ENCODE data around the gene TUFT1.

DNA sequence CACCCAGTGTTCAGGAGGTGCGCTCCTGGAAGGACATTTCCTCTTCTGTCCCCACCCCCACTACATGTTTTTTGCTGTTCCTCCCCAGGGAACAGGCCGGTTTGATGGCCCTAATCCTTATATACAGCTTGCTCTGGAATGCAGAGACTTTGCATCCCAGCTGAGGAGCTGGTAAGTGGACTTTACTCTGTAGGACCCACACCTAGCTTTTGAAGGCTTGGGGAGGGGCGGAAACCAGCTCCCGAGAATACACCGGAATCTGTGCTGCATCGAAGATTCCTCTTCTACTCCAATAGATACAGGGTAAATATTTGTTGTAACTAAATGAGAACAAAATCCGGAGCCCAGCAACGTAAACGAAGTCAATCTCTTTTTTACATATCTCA lies 30.1 kb upstream of the TUFT1 start:
- TF ChIP-seq POLR2A (IDR thresholded peaks at IDR 0.05) = no peak
- TF ChIP-seq POLR2AphosphoS5 (IDR thresholded peaks at IDR 0.05) = no peak
- TF ChIP-seq, protein P1, sequence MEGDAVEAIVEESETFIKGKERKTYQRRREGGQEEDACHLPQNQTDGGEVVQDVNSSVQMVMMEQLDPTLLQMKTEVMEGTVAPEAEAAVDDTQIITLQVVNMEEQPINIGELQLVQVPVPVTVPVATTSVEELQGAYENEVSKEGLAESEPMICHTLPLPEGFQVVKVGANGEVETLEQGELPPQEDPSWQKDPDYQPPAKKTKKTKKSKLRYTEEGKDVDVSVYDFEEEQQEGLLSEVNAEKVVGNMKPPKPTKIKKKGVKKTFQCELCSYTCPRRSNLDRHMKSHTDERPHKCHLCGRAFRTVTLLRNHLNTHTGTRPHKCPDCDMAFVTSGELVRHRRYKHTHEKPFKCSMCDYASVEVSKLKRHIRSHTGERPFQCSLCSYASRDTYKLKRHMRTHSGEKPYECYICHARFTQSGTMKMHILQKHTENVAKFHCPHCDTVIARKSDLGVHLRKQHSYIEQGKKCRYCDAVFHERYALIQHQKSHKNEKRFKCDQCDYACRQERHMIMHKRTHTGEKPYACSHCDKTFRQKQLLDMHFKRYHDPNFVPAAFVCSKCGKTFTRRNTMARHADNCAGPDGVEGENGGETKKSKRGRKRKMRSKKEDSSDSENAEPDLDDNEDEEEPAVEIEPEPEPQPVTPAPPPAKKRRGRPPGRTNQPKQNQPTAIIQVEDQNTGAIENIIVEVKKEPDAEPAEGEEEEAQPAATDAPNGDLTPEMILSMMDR (IDR thresholded peaks at IDR 0.05 in 8 of 11, conservative IDR thresholded peaks at IDR 0.05 in 3 of 11) = no peak

Measured in spleen (tissue), 7 donors.